ENCODE measurements around the gene NT5DC2. TPM values are rescaled to one million over a fixed set of nuclear protein-coding genes. Genes with fewer than 3 reads are reported as not detected.

The NT5DC2 gene
- total RNA-seq, 1 donor from 2014 or later, result 39.7 TPM

GRCh38 chr3:52522651-52523251 lies 10.9 kb downstream of the NT5DC2 start:
- Histone ChIP-seq H3K4me1 (peaks cover 34% of the 10 kb centered on the region), H3K9me3 (no peaks in the 10 kb centered on the region), H3K27me3 (no peaks in the 10 kb centered on the region), H3K27ac (no peak overlapping the region), H3K4me3 (no peak overlapping the region), H3K36me3 (peaks cover 24% of the 10 kb centered on the region)
- intact Hi-C loops (cut with DNase I), result loop anchor here (10.0 kb wide), 1 partner anchor 48 kb away; no protein-coding TSS in a partner anchor
- DNase-seq (peak; percentile 52), ATAC-seq (no peak)
- TF ChIP-seq, protein P1, sequence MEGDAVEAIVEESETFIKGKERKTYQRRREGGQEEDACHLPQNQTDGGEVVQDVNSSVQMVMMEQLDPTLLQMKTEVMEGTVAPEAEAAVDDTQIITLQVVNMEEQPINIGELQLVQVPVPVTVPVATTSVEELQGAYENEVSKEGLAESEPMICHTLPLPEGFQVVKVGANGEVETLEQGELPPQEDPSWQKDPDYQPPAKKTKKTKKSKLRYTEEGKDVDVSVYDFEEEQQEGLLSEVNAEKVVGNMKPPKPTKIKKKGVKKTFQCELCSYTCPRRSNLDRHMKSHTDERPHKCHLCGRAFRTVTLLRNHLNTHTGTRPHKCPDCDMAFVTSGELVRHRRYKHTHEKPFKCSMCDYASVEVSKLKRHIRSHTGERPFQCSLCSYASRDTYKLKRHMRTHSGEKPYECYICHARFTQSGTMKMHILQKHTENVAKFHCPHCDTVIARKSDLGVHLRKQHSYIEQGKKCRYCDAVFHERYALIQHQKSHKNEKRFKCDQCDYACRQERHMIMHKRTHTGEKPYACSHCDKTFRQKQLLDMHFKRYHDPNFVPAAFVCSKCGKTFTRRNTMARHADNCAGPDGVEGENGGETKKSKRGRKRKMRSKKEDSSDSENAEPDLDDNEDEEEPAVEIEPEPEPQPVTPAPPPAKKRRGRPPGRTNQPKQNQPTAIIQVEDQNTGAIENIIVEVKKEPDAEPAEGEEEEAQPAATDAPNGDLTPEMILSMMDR (IDR thresholded peaks at IDR 0.05), result no peak

GRCh38 chr3:52521881-52522650 lies 11.6 kb downstream of the NT5DC2 start:
- Histone ChIP-seq H3K4me3 (no peak overlapping the region), H3K4me1 (peaks cover 27% of the 10 kb centered on the region), H3K27ac (no peak overlapping the region), H3K27me3 (no peaks in the 10 kb centered on the region), H3K36me3 (peaks cover 17% of the 10 kb centered on the region), H3K9me3 (no peaks in the 10 kb centered on the region)
- no peak for ATAC-seq
- no peak for DNase-seq
- TF ChIP-seq, protein P1 (IDR thresholded peaks at IDR 0.05), result no peak
- intact Hi-C loops (cut with DNase I), result loop anchor here (10.0 kb wide), 1 partner anchor 47 kb away; no protein-coding TSS in a partner anchor

DNA sequence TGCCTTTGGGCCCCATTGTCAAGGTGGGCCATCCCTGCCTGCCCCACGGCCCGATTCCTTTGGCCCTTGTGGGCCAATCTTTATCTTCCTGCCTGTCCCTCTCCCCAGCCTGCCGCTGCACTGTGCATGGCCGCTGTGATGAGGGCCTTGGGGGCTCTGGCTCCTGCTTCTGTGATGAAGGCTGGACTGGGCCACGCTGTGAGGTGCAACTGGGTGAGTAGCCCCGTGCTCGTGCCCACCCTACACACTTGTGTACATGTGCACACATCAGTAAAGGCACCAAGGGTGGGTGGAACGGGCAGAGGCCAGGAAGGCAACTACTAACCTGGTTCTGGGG lies 12.2 kb downstream of the NT5DC2 start:
- no peaks in the 10 kb centered on the region for H3K9me3 ChIP-seq
- ATAC-seq (no peak), DNase-seq (no peak)
- H3K27ac ChIP-seq, result no peak overlapping the region
- H3K4me1 ChIP-seq, result peaks cover 21% of the 10 kb centered on the region
- TF ChIP-seq, protein P1 (IDR thresholded peaks at IDR 0.05), result no peak
- intact Hi-C loops (cut with DNase I), result loop anchor here (10.0 kb wide), 1 partner anchor 47 kb away; no protein-coding TSS in a partner anchor
- H3K4me3 ChIP-seq, result no peak overlapping the region
- no peaks in the 10 kb centered on the region for H3K27me3 ChIP-seq
- peaks cover 17% of the 10 kb centered on the region for H3K36me3 ChIP-seq

- TF ChIP-seq, protein P1 (IDR thresholded peaks at IDR 0.05), result no peak
- intact Hi-C loops (cut with DNase I), result loop anchor here (10.0 kb wide), 1 partner anchor 46 kb away; no protein-coding TSS in a partner anchor
- DNase-seq (no peak), ATAC-seq (no peak)
- Histone ChIP-seq H3K4me3 (no peak overlapping the region), H3K36me3 (peaks cover 17% of the 10 kb centered on the region), H3K9me3 (no peaks in the 10 kb centered on the region), H3K27me3 (no peaks in the 10 kb centered on the region), H3K4me1 (peaks cover 16% of the 10 kb centered on the region), H3K27ac (no peak overlapping the region)
Measured at GRCh38 chr3:52520716-52521487, 12.8 kb downstream of the NT5DC2 start.

DNA sequence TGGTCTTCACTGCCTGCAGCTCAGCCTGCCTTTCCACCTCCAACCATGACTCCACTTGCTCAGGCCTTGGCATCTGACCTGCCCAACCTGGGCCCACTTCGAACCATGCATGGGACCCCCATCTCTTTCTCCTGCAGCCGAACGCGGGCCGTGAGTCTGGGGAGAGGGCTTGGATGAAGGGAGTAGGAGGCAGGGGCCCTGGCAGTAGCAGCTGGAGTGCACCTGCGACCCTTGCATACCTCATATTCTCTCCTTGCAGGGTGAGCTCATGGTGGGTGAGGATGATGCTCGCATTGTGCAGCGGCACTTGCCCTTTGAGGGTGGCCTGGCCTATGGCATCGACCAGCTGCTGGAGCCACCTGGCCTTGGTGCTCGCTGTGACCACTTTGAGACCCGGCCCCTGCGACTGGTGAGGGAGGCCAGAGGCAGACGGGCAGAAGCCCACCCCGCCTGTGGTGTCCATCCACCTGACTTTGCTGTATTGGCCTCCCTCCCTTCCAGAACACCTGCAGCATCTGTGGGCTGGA lies 13.5 kb downstream of the NT5DC2 start:
- no peak for ATAC-seq
- TF ChIP-seq, protein P1 (IDR thresholded peaks at IDR 0.05), result no peak
- no peak for DNase-seq
- no peak overlapping the region for H3K27ac ChIP-seq
- H3K4me3 ChIP-seq, result no peak overlapping the region
- no peaks in the 10 kb centered on the region for H3K27me3 ChIP-seq
- H3K36me3 ChIP-seq, result peaks cover 17% of the 10 kb centered on the region
- H3K9me3 ChIP-seq, result no peaks in the 10 kb centered on the region
- peaks cover 9% of the 10 kb centered on the region for H3K4me1 ChIP-seq
- intact Hi-C loops (cut with DNase I), result loop anchor here (10.0 kb wide), 1 partner anchor 45 kb away; no protein-coding TSS in a partner anchor

Data from upper lobe of right lung (tissue), 1 donor.